Measurements from ENCODE around the gene SVEP1. TPM values are rescaled to one million over a fixed set of nuclear protein-coding genes. Genes with fewer than 3 reads are reported as not detected.

Gene SVEP1
- total RNA-seq, 6 experiments from 2014 or later, result 4.0 to 6.8 (median 5.8) TPM

- no peaks in the 10 kb centered on the region for H3K36me3 Mint-ChIP-seq (ENCODE audit: low read depth)
- DNase-seq, result no peak
- peaks cover 10% of the 10 kb centered on the region for H3K4me1 Mint-ChIP-seq (ENCODE audit: low read depth)
- no peak overlapping the region for H3K27ac Mint-ChIP-seq
- no peak overlapping the region for H3K4me3 Mint-ChIP-seq
- no peaks in the 10 kb centered on the region for H3K9me3 Mint-ChIP-seq
- peaks cover 8% of the 10 kb centered on the region for H3K27me3 Mint-ChIP-seq (ENCODE audit: insufficient read depth)
- TF ChIP-seq CTCF (IDR thresholded peaks at IDR 0.05), result no peak
Measured at GRCh38 chr9:110334871-110335270, 244.7 kb downstream of the SVEP1 start.

GRCh38 chr9:110334183-110334582, 245.4 kb downstream of the SVEP1 start:
- Mint-ChIP-seq H3K36me3 (ENCODE audit: low read depth) (no peaks in the 10 kb centered on the region), H3K4me3 (no peak overlapping the region), H3K27me3 (ENCODE audit: insufficient read depth) (peaks cover 8% of the 10 kb centered on the region), H3K9me3 (no peaks in the 10 kb centered on the region), H3K27ac (no peak overlapping the region), H3K4me1 (ENCODE audit: low read depth) (peaks cover 10% of the 10 kb centered on the region)
- no peak for DNase-seq
- no peak for TF ChIP-seq CTCF (IDR thresholded peaks at IDR 0.05)

- Mint-ChIP-seq H3K4me1 (ENCODE audit: low read depth) (peaks cover 3% of the 10 kb centered on the region), H3K36me3 (ENCODE audit: low read depth) (no peaks in the 10 kb centered on the region), H3K27ac (no peak overlapping the region), H3K27me3 (ENCODE audit: insufficient read depth) (peaks cover 15% of the 10 kb centered on the region), H3K9me3 (no peaks in the 10 kb centered on the region), H3K4me3 (no peak overlapping the region)
- no peak for TF ChIP-seq CTCF (IDR thresholded peaks at IDR 0.05)
- DNase-seq, result no peak
Measured at GRCh38 chr9:110332766-110333165, 246.8 kb downstream of the SVEP1 start.

GRCh38 chr9:110330484-110331105, 248.9 kb downstream of the SVEP1 start:
- peak; percentile 4 for DNase-seq
- no peaks in the 10 kb centered on the region for H3K9me3 Mint-ChIP-seq

GRCh38 chr9:110329639-110330230, 249.8 kb downstream of the SVEP1 start:
- Mint-ChIP-seq H3K27ac (no peak overlapping the region), H3K9me3 (no peaks in the 10 kb centered on the region), H3K36me3 (ENCODE audit: low read depth) (no peaks in the 10 kb centered on the region), H3K4me3 (no peak overlapping the region), H3K4me1 (ENCODE audit: low read depth) (no peaks in the 10 kb centered on the region), H3K27me3 (ENCODE audit: insufficient read depth) (peaks cover 15% of the 10 kb centered on the region)
- TF ChIP-seq CTCF (IDR thresholded peaks at IDR 0.05), result no peak
- no peak for DNase-seq

More at GRCh38 chr9:110330484-110331105, 248.9 kb downstream of the SVEP1 start:
- H3K36me3 Mint-ChIP-seq (ENCODE audit: low read depth), result no peaks in the 10 kb centered on the region
- H3K27me3 Mint-ChIP-seq (ENCODE audit: insufficient read depth), result peaks cover 15% of the 10 kb centered on the region
- H3K4me3 Mint-ChIP-seq, result no peak overlapping the region
- TF ChIP-seq CTCF (IDR thresholded peaks at IDR 0.05), result no peak
- H3K4me1 Mint-ChIP-seq (ENCODE audit: low read depth), result no peaks in the 10 kb centered on the region
- H3K27ac Mint-ChIP-seq, result no peak overlapping the region

All from HFFc6 (cell line).